Testis (tissue), 2 donors: ENCODE data around the gene MLYCD.

Experiments used
- POLR2A ChIP-seq: fragments of 450-650 bp; IDR thresholded peaks from one replicate; pipeline ENCODE4 v1.6.1; 2017; ENCODE audit warnings: antibody characterized with exemption, mild to moderate bottlenecking, moderate library complexity
- TF ChIP-seq, protein P1 (sequence below), 3 experiments: fragments of 450-650 bp in 2 of 3; fragments of 200-600 bp in 1 of 3; sonication (generic) in 1 of 3; IDR thresholded peaks; one replicate each; pipeline ENCODE4 v1.5.1; 2016 to 2019; ENCODE audit warnings: antibody characterized with exemption in 3 of 3, mild to moderate bottlenecking in 2 of 3, moderate library complexity in 1 of 3

DNA sequence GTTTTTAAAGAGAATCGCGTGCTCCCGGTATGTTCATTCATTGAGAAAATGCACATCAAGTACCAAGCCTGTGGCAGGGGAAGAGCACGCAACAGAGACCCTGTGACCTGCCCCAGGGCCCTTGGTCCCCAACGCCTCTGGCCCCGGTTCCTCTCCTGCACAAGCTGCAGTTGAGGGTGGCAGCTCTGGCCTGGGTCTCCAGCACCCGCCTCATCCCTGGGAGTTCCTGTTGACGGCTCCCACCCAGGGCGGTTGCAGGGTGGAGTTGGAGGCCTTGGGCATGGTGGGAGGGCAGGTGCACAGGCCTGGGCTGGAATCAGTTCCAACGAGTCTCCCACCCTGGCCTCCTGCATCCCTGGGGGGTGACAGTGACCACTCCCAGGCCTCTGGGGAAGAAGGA lies 74.2 kb downstream of the MLYCD start:
- TF ChIP-seq, protein P1, sequence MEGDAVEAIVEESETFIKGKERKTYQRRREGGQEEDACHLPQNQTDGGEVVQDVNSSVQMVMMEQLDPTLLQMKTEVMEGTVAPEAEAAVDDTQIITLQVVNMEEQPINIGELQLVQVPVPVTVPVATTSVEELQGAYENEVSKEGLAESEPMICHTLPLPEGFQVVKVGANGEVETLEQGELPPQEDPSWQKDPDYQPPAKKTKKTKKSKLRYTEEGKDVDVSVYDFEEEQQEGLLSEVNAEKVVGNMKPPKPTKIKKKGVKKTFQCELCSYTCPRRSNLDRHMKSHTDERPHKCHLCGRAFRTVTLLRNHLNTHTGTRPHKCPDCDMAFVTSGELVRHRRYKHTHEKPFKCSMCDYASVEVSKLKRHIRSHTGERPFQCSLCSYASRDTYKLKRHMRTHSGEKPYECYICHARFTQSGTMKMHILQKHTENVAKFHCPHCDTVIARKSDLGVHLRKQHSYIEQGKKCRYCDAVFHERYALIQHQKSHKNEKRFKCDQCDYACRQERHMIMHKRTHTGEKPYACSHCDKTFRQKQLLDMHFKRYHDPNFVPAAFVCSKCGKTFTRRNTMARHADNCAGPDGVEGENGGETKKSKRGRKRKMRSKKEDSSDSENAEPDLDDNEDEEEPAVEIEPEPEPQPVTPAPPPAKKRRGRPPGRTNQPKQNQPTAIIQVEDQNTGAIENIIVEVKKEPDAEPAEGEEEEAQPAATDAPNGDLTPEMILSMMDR (IDR thresholded peaks at IDR 0.05): no peak
- TF ChIP-seq POLR2A: no peak
